ENCODE data around the gene NACC2. TPM values are rescaled to one million over a fixed set of nuclear protein-coding genes. Genes with fewer than 3 reads are reported as not detected.

Gene NACC2
- total and polyA plus RNA-seq, 2 experiments from 2014 or later: 3.8 to 20.8 TPM

DNA sequence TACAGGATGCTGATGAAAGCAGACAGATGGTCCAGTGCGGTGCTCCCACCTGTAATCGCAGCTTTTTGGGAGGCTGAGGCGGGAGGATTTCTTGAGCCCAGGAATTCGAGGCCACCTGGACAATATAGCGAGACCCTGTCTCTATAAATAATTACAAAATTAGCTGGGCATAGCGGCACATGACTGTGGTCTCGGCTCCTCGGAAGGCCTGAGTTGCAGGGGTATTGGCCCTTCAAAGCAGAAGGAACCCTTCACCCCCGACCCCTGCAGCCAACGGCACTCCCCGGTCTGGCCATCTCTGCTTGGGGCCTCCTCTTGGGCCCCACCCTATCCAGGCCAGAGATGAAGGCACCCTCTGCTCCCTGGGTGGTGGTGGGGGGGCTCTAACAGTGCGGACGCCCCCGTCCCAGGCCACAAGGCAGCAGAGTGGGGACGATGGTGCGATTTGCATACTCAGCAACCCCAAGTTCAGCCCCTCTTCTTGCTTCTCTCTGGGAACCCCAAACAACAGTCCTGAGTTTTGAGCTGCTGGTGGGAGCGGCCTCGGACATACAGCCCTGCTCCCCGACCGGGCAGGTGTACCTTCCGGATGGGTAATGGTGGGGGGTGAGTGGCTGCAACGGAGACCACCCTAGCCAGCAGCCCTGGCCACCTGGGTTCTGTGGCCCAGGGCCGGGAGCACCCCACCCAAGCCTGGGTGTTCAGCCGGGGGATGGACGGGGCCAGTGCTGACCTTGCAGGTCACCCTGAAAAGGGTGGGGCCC is 50.7 kb downstream of the NACC2 start (continued):
- TF ChIP-seq, protein P1, sequence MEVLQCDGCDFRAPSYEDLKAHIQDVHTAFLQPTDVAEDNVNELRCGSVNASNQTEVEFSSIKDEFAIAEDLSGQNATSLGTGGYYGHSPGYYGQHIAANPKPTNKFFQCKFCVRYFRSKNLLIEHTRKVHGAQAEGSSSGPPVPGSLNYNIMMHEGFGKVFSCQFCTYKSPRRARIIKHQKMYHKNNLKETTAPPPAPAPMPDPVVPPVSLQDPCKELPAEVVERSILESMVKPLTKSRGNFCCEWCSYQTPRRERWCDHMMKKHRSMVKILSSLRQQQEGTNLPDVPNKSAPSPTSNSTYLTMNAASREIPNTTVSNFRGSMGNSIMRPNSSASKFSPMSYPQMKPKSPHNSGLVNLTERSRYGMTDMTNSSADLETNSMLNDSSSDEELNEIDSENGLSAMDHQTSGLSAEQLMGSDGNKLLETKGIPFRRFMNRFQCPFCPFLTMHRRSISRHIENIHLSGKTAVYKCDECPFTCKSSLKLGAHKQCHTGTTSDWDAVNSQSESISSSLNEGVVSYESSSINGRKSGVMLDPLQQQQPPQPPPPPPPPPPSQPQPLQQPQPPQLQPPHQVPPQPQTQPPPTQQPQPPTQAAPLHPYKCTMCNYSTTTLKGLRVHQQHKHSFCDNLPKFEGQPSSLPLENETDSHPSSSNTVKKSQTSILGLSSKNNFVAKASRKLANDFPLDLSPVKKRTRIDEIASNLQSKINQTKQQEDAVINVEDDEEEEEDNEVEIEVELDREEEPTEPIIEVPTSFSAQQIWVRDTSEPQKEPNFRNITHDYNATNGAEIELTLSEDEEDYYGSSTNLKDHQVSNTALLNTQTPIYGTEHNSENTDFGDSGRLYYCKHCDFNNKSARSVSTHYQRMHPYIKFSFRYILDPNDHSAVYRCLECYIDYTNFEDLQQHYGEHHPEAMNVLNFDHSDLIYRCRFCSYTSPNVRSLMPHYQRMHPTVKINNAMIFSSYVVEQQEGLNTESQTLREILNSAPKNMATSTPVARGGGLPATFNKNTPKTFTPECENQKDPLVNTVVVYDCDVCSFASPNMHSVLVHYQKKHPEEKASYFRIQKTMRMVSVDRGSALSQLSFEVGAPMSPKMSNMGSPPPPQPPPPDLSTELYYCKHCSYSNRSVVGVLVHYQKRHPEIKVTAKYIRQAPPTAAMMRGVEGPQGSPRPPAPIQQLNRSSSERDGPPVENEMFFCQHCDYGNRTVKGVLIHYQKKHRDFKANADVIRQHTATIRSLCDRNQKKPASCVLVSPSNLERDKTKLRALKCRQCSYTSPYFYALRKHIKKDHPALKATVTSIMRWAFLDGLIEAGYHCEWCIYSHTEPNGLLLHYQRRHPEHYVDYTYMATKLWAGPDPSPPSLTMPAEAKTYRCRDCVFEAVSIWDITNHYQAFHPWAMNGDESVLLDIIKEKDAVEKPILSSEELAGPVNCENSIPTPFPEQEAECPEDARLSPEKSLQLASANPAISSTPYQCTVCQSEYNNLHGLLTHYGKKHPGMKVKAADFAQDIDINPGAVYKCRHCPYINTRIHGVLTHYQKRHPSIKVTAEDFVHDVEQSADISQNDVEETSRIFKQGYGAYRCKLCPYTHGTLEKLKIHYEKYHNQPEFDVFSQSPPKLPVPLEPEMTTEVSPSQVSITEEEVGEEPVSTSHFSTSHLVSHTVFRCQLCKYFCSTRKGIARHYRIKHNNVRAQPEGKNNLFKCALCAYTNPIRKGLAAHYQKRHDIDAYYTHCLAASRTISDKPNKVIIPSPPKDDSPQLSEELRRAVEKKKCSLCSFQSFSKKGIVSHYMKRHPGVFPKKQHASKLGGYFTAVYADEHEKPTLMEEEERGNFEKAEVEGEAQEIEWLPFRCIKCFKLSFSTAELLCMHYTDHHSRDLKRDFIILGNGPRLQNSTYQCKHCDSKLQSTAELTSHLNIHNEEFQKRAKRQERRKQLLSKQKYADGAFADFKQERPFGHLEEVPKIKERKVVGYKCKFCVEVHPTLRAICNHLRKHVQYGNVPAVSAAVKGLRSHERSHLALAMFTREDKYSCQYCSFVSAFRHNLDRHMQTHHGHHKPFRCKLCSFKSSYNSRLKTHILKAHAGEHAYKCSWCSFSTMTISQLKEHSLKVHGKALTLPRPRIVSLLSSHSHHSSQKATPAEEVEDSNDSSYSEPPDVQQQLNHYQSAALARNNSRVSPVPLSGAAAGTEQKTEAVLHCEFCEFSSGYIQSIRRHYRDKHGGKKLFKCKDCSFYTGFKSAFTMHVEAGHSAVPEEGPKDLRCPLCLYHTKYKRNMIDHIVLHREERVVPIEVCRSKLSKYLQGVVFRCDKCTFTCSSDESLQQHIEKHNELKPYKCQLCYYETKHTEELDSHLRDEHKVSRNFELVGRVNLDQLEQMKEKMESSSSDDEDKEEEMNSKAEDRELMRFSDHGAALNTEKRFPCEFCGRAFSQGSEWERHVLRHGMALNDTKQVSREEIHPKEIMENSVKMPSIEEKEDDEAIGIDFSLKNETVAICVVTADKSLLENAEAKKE (CRISPR knock-in tag; IDR thresholded peaks at IDR 0.05): no peak
- no peak for TF ChIP-seq CTCF (conservative IDR thresholded peaks at IDR 0.05; ENCODE audit: low read depth in 2 of 2)
- no peak for TF ChIP-seq CREB1 (CRISPR knock-in tag; IDR thresholded peaks at IDR 0.05; ENCODE audit: low read depth)
- TF ChIP-seq, protein P2, sequence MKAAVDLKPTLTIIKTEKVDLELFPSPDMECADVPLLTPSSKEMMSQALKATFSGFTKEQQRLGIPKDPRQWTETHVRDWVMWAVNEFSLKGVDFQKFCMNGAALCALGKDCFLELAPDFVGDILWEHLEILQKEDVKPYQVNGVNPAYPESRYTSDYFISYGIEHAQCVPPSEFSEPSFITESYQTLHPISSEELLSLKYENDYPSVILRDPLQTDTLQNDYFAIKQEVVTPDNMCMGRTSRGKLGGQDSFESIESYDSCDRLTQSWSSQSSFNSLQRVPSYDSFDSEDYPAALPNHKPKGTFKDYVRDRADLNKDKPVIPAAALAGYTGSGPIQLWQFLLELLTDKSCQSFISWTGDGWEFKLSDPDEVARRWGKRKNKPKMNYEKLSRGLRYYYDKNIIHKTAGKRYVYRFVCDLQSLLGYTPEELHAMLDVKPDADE (IDR thresholded peaks at IDR 0.05): no peak
- TF ChIP-seq, protein P3, sequence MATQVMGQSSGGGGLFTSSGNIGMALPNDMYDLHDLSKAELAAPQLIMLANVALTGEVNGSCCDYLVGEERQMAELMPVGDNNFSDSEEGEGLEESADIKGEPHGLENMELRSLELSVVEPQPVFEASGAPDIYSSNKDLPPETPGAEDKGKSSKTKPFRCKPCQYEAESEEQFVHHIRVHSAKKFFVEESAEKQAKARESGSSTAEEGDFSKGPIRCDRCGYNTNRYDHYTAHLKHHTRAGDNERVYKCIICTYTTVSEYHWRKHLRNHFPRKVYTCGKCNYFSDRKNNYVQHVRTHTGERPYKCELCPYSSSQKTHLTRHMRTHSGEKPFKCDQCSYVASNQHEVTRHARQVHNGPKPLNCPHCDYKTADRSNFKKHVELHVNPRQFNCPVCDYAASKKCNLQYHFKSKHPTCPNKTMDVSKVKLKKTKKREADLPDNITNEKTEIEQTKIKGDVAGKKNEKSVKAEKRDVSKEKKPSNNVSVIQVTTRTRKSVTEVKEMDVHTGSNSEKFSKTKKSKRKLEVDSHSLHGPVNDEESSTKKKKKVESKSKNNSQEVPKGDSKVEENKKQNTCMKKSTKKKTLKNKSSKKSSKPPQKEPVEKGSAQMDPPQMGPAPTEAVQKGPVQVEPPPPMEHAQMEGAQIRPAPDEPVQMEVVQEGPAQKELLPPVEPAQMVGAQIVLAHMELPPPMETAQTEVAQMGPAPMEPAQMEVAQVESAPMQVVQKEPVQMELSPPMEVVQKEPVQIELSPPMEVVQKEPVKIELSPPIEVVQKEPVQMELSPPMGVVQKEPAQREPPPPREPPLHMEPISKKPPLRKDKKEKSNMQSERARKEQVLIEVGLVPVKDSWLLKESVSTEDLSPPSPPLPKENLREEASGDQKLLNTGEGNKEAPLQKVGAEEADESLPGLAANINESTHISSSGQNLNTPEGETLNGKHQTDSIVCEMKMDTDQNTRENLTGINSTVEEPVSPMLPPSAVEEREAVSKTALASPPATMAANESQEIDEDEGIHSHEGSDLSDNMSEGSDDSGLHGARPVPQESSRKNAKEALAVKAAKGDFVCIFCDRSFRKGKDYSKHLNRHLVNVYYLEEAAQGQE (IDR thresholded peaks at IDR 0.05; ENCODE audit: unreplicated experiment): no peak
